Vagina (tissue), 2 donors: Measurements from ENCODE around the gene HNRNPM.
"Not testable (repeated sequence)": the region's sequence is repeated elsewhere in the genome, so short reads cannot be mapped to it uniquely, and the experiment has no call there.

Experiments used
- POLR2A ChIP-seq, 2 donors: fragments of 450-650 bp; IDR thresholded peaks; one replicate each; pipeline ENCODE4 v1.6.1; 2017; ENCODE audit warnings: antibody characterized with exemption in 2 of 2, mild to moderate bottlenecking in 2 of 2, moderate library complexity in 2 of 2
- POLR2AphosphoS5 ChIP-seq, 2 donors: sonication (generic); formaldehyde crosslinking; IDR thresholded peaks; one replicate each; pipeline ENCODE4 v1.9.0; 2017; ENCODE audit warnings: antibody characterized with exemption in 2 of 2, mild to moderate bottlenecking in 2 of 2, low read depth in 1 of 2; ENCODE audit not compliant: insufficient read depth in 1 of 2
- TF ChIP-seq, protein P1 (sequence below), 3 experiments: fragments of 450-650 bp in 2 of 3; fragments of 200-600 bp in 1 of 3; sonication (generic) in 1 of 3; IDR thresholded peaks; one replicate each; pipeline ENCODE4 v1.5.1; 2017 to 2019; ENCODE audit warnings: antibody characterized with exemption in 3 of 3, mild to moderate bottlenecking in 2 of 3, moderate library complexity in 2 of 3

DNA sequence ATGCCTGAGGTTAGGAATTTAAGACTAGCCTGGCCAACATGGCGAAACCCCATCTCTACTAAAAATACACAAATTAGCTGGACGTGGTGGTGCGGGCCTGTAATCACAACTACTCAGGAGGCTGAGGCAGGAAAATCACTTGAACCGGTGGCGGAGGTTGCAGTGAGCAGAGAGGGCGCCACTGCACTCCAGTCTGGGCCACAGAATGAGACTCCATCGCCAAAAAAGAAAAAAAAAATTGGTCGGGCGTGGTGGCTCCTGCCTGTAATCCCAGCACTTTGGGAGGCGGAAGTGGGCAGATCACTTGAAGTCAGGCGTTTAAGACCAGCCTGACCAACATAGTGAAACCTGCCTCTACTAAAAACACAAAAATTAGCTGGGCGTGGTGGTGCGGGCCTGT, 34.1 kb upstream of the HNRNPM start:
- TF ChIP-seq, protein P1, sequence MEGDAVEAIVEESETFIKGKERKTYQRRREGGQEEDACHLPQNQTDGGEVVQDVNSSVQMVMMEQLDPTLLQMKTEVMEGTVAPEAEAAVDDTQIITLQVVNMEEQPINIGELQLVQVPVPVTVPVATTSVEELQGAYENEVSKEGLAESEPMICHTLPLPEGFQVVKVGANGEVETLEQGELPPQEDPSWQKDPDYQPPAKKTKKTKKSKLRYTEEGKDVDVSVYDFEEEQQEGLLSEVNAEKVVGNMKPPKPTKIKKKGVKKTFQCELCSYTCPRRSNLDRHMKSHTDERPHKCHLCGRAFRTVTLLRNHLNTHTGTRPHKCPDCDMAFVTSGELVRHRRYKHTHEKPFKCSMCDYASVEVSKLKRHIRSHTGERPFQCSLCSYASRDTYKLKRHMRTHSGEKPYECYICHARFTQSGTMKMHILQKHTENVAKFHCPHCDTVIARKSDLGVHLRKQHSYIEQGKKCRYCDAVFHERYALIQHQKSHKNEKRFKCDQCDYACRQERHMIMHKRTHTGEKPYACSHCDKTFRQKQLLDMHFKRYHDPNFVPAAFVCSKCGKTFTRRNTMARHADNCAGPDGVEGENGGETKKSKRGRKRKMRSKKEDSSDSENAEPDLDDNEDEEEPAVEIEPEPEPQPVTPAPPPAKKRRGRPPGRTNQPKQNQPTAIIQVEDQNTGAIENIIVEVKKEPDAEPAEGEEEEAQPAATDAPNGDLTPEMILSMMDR (IDR thresholded peaks at IDR 0.05): not testable (repeated sequence)
- TF ChIP-seq POLR2AphosphoS5 (IDR thresholded peaks at IDR 0.05; ENCODE audit: insufficient read depth in 1 of 2, low read depth in 1 of 2); POLR2A (IDR thresholded peaks at IDR 0.05): not testable (repeated sequence)
